OCI-LY7 (cell line): ENCODE results near the gene TEAD2. TPM values are rescaled to one million over a fixed set of nuclear protein-coding genes. Genes with fewer than 3 reads are reported as not detected.

Source experiments
- BruUV-seq: library from RNA; stranded (reverse); fragments of 400-500 nt; replicated peaks from 2 replicates; lab custom pipeline; 2021; lab: Mats Ljungman, UMichigan
- CTCF ChIA-PET: fragments of 300-600 bp; sonication (Branson Sonifier 250); formaldehyde crosslinking; loops from one replicate; lab custom pipeline; 2022; ENCODE audit warnings: antibody characterized with exemption; ENCODE audit not compliant: unreplicated experiment; lab: Charles Lee
- POLR2A ChIA-PET: fragments of 300-600 bp; sonication (Branson Sonifier 250); formaldehyde crosslinking; loops from one replicate; lab custom pipeline; 2022; ENCODE audit warnings: antibody characterized with exemption; lab: Charles Lee
- DNase-seq: peaks from one replicate; pipeline ENCODE4 v3.0.0-alpha.2; 2015; ENCODE audit warnings: low spot score
- H2AFZ ChIP-seq: fragments of 200-600 bp; sonication (generic), shearing (Covaris generic); 2 replicates; pipeline ENCODE4 v1.6.1; 2014; ENCODE audit warnings: mild to moderate bottlenecking, antibody characterized with exemption, low read length, moderate library complexity
- H3K27ac ChIP-seq: fragments of 200-600 bp; sonication (generic); 2 replicates; pipeline ENCODE4 v1.5.1; 2014; ENCODE audit warnings: mixed run types, low read depth, mild to moderate bottlenecking, moderate library complexity, low read length, inconsistent platforms; ENCODE audit not compliant: poor library complexity, severe bottlenecking
- H3K36me3 ChIP-seq: fragments of 200-600 bp; sonication (generic); 2 replicates; pipeline ENCODE4 v1.6.1; 2014; ENCODE audit warnings: mild to moderate bottlenecking, antibody characterized with exemption, low read length, moderate library complexity, mixed read lengths; ENCODE audit not compliant: insufficient read depth
- H3K4me1 ChIP-seq: fragments of 200-600 bp; sonication (generic); 2 replicates; pipeline ENCODE4 v1.5.1; 2014; ENCODE audit warnings: mild to moderate bottlenecking, low read length; ENCODE audit not compliant: insufficient read depth, poor library complexity, severe bottlenecking
- H3K4me2 ChIP-seq: fragments of 200-600 bp; sonication (generic); 2 replicates; pipeline ENCODE4 v1.6.1; 2014; ENCODE audit warnings: mild to moderate bottlenecking, low read length
- H3K4me3 ChIP-seq: fragments of 200-600 bp; sonication (generic); 2 replicates; pipeline ENCODE4 v1.5.1; 2014; ENCODE audit warnings: mild to moderate bottlenecking, low read depth, low read length; ENCODE audit not compliant: poor library complexity, severe bottlenecking
- H3K79me2 ChIP-seq: fragments of 200-600 bp; sonication (generic); 2 replicates; pipeline ENCODE4 v1.6.1; 2016; ENCODE audit warnings: low read depth, mild to moderate bottlenecking, low read length, moderate library complexity, mixed read lengths; ENCODE audit not compliant: insufficient read depth
- H3K9me2 ChIP-seq: fragments of 200-600 bp; sonication (generic); 2 replicates; pipeline ENCODE4 v1.6.1; 2016; ENCODE audit warnings: mild to moderate bottlenecking, low read length, mixed read lengths; ENCODE audit not compliant: insufficient read depth
- H3K9me3 ChIP-seq: fragments of 200-600 bp; sonication (generic); 2 replicates; pipeline ENCODE4 v1.6.1; 2014; ENCODE audit warnings: mild to moderate bottlenecking, mixed run types, low read length, mixed read lengths
- H4K20me1 ChIP-seq: fragments of 200-600 bp; sonication (generic); 2 replicates; pipeline ENCODE4 v1.6.1; 2014; ENCODE audit warnings: mild to moderate bottlenecking, antibody characterized with exemption, low read length, moderate library complexity, mixed read lengths; ENCODE audit not compliant: insufficient read depth
- CTCF ChIP-seq: fragments of 200-600 bp; sonication (generic); conservative IDR thresholded peaks from 2 replicates; pipeline ENCODE4 v1.5.1; 2014; ENCODE audit warnings: mild to moderate bottlenecking, antibody characterized with exemption, low read length, moderate library complexity, mixed read lengths
- EZH2phosphoT487 ChIP-seq: fragments of 200-600 bp; sonication (generic); IDR thresholded peaks from 2 replicates; pipeline ENCODE4 v1.6.1; 2018; ENCODE audit warnings: low read depth, borderline replicate concordance, mild to moderate bottlenecking, mixed run types, antibody characterized with exemption, low read length, moderate library complexity, mixed read lengths
- intact Hi-C: fragments of 100-400 bp; cut with micrococcal nuclease; formaldehyde crosslinking; loops from one replicate; pipeline ENCODE4 v1.10.0; 2022; ENCODE audit not compliant: unreplicated experiment
- total RNA-seq, 2 experiments: library from RNA; depleted of rRNA in 1 of 2; stranded (reverse); fragments of >200 nt in 1 of 2; shearing (Covaris generic) in 1 of 2; gene quantifications; 2 replicates each; pipeline ENCODE4 v1.2.3, GENCODE V29; 2014 to 2022

Gene TEAD2
- total RNA-seq, 2 experiments from 2014 or later: 4.9 to 5.3 TPM

GRCh38 chr19:49359851-49360820 lies 2.1 kb downstream of the TEAD2 start:
- Histone ChIP-seq H3K4me1 (peaks cover 72% of the 10 kb centered on the region), H3K27ac (peak overlapping the region; percentile 48), H3K4me3 (no peak overlapping the region), H3K9me3 (no peaks in the 10 kb centered on the region), H3K79me2 (no peaks in the 10 kb centered on the region), H3K4me2 (peak overlapping the region; percentile 77), H2AFZ (no peak overlapping the region), H3K36me3 (no peaks in the 10 kb centered on the region), H3K9me2 (no peaks in the 10 kb centered on the region), H4K20me1 (no peaks in the 10 kb centered on the region)
- POLR2A ChIA-PET: no interaction called here
- TF ChIP-seq CTCF (no peak), EZH2phosphoT487 (no peak)
- CTCF ChIA-PET: no interaction called here
- intact Hi-C loops: no loop called here
- BruUV-seq: no TSS peak
- DNase-seq: peak; percentile 54

- Histone ChIP-seq H3K4me2 (peak overlapping the region; percentile 64), H3K36me3 (no peaks in the 10 kb centered on the region), H3K4me1 (peaks cover 73% of the 10 kb centered on the region), H3K9me2 (no peaks in the 10 kb centered on the region), H3K4me3 (peak overlapping the region; percentile 58), H3K9me3 (no peaks in the 10 kb centered on the region), H3K79me2 (no peaks in the 10 kb centered on the region), H2AFZ (peak overlapping the region; percentile 60; the same call in 1 of the 2 replicates), H3K27ac (peak overlapping the region; percentile 61), H4K20me1 (no peaks in the 10 kb centered on the region)
- intact Hi-C loops: no loop called here
- peak; percentile 71 for DNase-seq
- CTCF ChIA-PET: no interaction called here
- TF ChIP-seq CTCF: peak; percentile 23; the same call in 1 of the 2 replicates
- TF ChIP-seq EZH2phosphoT487: no peak
- POLR2A ChIA-PET: interaction anchor here (0.7 to 1.0 kb wide), 3 partner anchors 8 to 52 kb away, joined by 3 to 6 read pairs (median 4); no protein-coding TSS in a partner anchor
- BruUV-seq: no TSS peak
These were observed 5.0 kb downstream of the TEAD2 start for GRCh38 chr19:49357186-49357585.
